GM21576 (cell line): ENCODE measurements around the gene STEAP1B.

ENCODE experiments used
- ATAC-seq: cut with Tn5 transposase; IDR thresholded peaks from one replicate; pipeline ENCODE4 v1.9.1; 2021; ENCODE audit warnings: mild to moderate bottlenecking, moderate library complexity; ENCODE audit not compliant: unreplicated experiment

Gene STEAP1B

DNA sequence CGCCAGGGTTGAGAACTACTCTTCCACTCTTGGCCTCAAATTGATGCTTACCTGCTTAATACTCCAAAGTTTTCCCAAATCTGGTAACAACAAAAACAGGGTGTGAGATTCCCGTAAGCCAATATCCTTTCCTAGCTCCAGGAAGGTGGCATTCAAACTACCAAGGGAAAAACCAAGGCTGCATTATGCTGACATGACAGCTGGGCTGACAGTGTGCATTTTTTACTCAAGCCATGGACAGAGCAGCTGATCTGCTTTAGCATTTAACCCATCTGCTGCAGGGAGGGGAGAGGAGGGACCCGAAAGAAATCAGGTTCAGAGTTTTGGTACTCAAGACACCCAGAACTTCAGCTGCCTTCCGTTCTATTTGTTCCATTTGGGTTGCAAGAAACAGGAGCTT is 93.3 kb downstream of the STEAP1B start:
- no peak for ATAC-seq

DNA sequence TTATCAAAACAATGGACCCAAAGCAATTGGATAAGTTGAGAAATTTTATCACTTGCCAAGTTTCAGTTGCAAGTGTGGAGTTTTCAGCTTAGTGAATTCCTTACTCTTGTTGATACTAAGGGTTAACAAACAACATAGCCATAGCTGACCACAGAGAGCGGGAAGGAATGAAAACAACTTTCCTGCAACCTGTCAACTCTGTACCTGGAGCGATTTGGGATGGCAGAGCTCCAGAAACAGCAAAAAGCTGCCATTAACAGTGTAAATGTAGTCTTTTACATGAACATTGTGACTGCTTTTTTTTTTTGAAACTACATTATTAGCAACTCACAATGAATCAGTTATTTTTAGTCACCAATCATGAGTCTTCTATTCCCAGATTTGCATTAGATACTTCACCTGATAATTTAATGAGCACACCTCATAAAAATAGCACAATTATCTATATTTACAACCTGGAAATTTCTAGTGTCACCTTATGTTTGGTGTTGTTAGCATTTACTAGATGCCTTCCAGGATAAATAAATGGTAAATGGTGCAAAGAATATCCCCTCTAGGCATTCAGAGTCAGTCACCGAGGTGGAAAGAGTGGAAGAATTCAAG is 95.5 kb downstream of the STEAP1B start:
- no peak for ATAC-seq

DNA sequence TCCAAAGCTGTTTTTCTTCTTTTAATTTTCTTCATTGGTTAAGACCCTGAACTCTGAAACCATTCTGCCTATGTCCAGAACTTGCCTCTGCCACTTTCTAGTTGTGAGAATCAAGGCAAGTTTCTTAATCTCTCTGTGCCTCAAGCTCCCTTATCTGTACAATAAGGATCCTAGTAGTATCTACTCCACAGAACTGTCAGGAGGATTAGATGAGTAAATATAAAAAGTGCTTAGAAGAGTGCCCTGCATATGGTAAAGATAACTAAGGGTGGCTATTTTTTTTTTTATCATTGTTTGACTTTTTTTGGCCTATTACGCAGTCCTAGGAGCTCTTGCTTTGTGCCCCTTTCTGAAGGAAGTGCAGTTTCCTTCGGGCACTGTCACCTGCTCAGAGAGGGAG is 96.6 kb downstream of the STEAP1B start:
- no peak for ATAC-seq

DNA sequence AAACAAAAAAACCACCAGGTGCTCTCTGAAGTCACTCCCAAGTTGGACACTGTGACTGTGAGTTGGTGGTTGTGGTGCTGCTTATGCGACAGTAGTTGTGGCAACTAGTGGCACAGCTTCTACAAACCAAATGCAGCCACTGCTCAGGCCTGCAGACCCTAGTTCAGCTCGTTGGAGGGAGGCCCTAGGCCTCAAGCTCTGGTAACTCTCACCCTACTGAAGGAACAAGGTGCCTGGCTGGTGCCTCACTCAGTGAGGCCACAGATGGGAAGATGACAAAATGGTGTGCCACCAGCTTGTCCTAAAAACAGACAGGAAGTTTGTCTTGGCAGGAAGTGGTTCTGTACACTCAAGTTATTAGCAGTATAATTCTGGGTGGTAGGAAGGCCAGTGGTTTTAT is 97.7 kb downstream of the STEAP1B start:
- ATAC-seq = no peak

DNA sequence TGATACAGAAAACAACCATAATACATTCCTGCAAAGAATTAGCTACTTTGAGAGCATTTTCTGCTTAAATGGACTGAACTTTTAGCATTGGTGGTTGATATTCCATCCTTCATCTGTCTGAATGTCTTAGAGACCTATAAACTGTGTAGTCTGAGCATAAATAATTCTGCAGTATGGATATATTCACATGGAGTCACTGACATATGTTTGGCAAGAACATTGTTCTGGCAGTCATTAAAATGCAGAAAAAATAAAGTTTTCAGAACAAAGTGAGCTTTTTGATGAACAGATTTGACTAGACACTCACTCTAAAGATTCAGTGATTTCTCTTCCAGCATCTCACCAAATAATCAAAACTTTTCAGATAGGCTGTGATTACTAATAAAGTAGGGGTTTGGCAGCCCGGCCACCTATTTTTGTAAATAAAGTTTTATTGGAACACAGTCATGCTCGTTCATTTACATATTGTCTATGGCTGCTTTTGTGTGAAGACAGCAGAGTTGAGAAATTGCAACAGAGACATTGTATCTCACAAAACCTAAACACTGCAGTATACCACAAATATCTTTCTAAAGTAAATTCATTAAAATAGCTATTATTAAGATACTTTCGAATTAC is 98.9 kb downstream of the STEAP1B start:
- ATAC-seq = no peak

DNA sequence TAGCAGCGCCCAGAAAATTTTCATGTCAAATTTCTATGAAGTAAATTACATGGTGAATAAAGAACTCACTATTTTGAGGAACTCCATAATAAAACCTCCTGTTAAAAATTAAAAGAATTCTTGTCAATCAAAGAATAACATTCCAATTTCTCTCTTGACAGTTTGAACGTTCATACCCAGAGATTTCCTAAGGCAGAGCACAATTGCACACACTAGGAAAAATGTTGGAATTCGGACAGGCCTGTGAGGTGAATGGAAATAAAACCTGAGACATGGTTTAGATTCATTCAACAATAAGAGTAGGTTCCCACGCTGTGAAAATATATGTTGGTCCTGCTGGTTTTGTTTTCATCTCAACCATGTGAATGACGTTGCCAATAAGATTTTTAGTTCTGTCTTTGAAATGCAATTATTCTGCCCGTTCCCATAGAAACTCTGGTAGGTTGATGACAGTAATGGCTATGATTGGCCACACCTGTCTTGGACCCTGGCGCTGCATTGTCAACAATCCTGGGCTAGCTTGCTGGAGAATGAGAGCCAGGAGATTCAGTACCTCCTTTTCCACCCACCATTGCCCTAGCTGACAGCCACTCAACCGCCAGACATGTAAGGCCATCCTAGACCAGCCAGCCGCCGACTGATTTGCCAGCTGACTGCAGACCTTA is 99.7 kb downstream of the STEAP1B start:
- no peak for ATAC-seq

DNA sequence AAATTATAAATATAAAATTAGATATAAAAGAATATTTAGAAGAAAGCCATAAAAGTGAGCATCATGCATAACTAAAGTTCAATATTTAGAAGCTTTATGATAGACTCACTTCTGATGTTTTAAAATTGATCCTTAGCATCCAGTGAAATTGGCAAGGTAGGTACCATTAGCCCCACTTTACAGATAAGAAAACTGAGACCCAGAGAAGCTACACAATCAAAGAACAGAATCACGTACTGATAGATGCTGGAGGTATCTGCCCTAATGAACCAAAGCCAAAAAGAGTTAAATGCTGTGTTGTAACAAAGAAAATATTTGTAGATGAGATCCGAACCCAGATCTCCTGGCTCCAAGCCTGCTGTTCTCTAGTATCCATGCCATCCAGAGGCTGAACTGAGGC is 100.4 kb downstream of the STEAP1B start:
- ATAC-seq = no peak

DNA sequence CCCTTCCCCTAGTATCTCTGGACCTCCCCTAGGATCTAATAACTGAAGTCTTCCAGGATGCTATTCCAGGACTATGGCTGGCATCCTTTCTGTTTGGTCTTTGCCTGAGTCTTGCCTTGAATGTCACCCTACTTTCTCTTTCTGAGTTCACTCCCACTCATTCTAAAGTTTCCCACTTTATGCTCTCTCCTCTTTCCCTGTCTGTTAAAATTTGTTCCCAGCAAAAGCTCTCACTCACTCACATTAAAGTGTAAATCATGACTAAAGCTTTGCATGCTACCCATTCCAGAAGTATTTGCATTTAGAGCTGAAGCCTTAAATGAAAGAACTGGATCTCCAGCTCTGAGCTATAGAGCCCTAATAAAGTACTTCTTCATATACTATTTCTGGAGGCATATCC is 100.9 kb downstream of the STEAP1B start:
- ATAC-seq = no peak

DNA sequence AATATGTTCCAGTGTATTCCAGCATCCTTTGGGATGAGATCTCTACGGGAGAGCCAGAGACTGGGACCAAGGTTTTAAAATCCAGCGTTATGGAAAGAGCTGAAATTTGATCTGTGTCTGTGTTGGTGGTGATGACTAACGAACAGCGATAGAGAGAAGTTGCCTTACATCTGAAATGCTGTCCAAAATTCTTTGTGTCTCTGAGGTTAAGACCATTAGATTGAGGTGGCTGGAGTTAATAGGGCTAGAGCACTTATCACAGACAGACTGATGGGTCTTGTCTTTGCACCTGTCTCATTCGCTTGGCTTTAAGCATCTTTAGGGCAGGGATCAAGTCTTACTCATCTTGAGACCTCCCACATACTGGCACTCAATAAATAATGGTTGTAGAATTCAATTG is 102.0 kb downstream of the STEAP1B start:
- ATAC-seq = no peak

DNA sequence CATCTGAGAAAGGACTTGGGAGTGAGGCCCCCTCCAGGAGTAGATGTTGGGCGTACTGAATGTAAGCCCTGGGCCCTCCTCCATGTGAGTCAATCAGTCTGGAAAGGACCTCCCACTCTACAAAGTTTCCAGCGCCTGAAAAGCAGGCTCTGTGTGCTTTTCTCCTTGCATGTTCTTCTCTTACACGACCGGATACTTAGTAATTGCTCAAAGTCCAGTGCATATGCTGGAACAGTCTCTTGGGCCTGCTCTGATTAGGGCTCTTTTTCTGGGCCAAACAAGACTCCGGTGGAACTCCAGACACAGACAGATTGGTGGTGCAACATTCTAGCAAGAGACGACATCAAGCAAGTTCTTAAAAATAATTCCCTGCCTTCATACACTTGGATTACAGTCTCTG is 104.8 kb downstream of the STEAP1B start:
- ATAC-seq = no peak

DNA sequence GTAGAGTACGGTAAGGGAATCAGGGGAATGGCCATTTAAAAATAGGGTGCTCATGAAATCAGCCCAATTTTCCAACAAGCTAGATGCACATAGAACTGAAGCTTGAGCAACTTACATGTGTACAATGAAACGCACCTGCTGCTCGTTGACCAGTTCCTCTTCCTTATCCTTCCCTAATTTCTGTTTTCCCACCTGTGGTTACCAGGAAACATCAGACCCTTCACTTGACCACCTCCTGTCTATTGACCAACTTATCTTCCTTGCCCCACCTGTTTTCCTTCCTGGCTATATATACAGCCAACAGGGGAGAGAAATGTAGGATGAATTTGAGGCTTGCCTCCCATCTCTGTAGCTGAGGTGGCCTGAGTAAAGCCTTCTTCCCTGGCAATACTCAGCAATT is 105.2 kb downstream of the STEAP1B start:
- no peak for ATAC-seq

DNA sequence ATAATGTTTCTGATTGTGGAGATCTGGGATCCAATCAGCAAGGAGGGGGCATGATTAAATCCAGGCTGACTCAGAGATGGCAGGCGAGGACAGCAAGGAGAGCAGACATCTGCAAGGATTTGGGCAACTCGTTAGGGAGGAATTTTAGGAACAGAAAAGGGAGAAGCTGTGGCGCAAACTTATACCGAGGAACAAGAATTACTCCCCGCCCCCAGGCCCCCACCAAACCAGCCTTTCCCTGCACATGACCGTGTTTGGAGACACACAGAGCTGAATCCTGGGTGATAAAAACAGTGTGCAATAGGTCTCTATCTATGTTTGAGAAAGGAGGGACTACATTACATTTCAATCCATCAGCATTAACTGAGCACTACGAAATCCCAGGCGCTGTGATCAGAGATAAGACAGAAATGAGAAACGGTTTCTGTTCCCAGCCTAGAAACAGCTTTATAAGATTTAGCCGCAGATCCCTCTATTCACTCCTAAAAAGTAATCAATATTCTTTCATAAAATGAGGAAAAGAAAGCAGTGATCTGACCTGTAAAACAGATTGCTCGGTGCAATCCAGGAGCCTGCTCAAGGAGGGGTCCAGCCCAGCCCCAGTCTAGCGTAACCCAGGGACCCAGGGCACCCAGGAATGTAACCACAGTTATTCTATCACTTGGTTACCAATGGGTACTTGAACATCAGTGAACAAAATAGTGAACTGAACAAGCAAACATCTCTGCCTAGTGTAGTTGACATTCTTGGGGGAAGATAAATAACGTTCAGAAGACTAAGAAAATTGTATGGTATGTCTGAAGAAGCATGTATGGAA is 105.9 kb downstream of the STEAP1B start:
- ATAC-seq = no peak

DNA sequence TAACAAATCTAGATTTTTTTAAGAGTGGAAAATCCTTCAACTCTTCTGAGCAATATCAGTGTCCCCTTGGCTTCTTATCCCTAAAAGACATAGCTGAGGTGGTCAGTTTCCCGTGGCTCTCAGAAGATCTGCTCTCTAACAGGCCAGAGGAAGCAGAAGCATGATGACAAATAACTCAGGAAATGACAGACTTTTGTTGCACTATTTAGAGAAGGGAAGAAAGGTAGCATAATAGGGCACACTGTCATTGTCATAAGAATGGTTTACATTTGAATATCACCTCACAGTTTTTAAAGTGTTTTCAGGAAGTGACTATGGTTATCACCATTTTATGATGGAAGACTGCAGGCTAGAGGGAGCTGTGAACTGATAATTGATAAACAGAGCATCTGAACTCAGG is 109.5 kb downstream of the STEAP1B start:
- ATAC-seq = no peak

DNA sequence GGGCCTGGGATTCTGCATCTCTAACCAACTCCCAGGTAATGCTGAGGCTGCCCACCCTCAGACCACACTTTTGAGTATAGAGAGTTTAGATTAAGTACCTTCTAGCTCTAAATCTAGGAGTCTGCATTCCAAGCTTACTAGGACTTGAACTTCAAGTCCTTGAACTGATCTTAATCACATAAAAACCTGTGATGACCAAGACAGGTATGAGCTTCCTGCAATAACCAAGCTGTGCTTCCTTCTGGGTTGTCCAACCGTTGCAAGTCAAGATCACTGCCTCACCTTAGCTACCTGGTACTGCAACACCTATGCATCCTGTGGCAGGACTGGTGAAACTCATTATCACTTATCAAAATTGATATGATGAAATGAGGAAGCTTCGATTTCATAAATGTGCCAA is 110.1 kb downstream of the STEAP1B start:
- ATAC-seq = no peak

DNA sequence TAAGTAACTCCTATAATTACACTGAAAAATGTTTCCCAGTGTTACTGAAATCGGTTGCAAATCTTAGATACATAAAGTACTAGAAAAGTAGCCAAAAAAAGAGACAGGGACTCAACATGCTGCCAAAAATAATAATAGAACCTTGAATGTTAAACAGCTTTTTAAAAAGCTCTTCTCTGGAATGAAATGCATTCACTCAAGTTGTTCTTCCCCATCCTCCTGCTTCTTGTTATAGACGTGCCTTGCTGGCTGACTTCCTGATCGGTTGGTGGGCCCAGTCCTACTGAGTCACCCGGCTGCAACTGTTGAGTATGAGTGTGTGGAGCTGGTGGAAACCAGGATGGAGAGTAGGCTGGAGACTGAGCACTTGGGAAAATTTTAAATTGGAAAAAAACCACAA is 112.4 kb downstream of the STEAP1B start:
- ATAC-seq = no peak

DNA sequence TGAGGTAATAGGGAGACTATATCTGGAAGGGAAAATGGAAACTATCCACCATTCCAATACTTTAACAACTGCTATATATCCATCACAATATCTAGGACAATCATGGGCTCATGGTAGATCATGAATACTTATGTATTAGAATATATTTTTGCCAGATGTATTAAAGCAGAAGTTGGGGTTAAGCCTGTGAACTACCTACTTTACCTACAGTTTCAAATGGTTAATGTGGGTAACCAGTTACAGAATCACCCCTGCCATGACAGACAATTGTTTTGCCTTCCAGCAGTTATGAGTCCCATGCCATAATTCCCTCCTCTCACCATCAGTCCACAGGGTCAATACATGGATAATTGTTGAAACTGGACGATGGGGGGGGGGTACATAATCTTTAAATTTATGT is 113.1 kb downstream of the STEAP1B start:
- ATAC-seq = peak; percentile 52

DNA sequence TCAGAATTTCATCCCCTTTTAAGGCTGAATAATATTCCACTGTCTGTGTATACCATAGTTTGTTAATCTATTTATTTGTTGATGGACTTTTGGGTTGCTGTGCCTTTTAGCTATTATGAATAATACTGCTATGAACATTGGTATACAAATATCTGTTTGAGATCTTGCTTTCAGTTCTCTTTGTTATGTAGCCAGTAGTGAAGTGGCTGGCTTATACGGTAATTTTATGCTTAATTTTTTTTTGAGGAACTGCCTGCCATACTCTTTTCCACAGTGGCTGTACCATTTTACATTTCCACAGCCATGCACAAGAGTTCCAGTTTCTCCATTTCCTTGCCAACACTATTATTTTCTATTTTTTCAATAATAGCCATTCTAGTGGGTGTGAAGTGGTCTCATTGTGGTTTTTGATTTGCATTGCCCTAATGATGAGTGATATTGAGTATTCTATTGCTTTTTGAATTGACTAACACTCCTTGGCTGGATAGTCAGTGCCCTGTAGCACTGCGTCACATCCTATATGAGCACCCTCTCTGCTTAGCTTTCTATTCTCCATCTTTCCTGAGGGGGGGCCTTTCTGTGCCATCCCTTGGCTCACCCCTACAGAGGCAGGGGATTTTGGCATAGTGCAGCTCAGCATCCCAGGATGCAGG is 113.7 kb downstream of the STEAP1B start:
- ATAC-seq = peak; percentile 40

DNA sequence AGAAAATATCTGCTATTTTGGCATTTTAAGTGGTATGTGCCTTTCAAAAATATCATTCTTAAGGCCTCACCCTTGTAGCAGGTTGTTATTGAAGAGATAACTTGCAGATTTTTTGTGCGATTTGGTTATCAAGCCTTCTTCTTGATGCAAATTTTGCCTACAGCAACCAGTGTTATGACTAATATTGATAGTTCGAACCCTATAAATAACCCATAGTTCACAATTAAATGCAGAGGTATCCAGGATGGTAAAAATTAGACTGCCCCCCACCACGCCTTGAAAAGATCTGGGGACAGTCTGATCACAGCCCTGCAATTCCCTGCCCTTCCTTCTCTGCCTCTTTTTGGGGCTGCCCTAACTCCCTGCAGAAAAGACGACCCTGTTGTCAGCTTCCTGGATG is 114.7 kb downstream of the STEAP1B start:
- no peak for ATAC-seq

DNA sequence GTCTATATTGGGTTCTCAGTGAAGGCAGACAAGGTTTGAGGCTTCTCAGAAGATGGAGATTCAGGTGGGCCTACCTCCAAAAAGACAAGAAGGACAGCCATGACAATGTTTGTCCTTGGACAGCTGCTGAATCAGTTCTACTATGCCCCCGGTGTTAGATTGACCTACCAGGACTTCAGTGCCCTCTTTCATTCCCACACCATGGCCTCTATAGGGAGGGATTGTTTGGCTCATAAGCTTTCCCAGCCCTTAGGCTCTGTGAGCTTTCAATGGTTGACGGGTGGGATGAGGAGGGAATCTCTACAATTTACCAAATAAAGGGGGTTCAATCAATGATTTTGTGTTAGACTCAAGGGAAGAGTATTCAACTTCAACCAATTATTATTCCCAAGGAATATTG is 119.7 kb downstream of the STEAP1B start:
- no peak for ATAC-seq

DNA sequence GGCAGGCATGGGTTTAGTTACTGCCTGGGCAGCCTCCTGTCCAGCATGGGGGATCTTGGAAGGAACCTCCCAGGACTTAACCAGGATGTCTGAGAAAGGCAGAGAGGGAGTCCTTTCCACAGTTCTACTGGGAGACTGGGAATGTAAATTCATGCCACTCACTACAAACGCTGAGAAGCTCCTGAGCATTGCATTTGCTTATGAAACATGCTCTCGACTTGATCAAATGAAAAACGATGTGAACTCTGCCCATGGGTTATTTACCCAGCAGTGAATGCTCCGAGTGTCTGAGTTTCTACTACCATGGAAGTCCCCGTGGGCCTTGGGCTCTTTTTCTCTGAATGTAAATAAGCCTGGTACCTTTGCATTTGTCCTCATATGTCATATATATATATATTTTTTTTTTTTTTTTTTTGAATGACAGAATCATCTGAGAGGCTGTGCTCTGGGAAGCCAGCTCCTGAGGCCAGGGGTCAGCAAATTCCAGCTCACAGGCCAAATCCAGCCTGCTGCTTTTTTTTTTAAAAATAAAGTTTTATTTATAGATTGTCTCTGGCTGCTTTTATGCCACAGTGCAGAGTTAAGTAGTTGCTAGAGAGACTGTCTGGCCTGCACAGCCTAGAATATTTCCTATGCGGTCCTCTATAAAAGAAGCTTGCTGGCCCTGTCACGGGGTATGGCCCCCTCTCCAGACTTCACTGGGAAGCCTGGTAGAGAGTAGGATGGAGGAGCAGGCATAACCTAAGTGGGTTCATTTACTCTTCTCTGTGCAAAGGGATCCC is 121.6 kb downstream of the STEAP1B start:
- ATAC-seq = no peak

DNA sequence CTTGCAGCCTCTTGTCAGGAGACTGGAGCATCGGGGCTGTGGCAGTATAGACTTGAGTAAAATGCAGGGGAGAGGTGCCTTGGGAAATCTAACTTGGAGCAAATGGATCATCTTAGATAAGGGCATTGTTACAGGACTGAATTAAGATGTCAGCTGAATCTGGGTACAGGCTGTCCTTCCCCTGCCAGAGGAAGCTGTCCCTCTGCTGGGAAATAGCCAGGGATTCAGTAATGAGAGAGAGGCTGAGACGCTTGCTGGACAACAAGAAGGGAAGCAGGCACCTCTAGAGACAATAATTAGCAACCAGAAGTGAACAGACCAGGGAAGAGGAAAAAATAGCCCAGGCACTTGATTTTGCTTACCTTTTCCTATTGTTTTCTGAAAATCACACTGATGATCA is 122.3 kb downstream of the STEAP1B start:
- no peak for ATAC-seq
